NCI-H2171 treated with DMSO at 0.1 percent for 48 hours (cell line): ENCODE data around the gene ZNF526.

Experiments
- DNase-seq: peaks from one replicate; lab custom pipeline; 2025; lab: John Stamatoyannopoulos, UW

ZNF526 gene

GRCh38 chr19:42197375-42197817 is 22.7 kb upstream of the ZNF526 start:
- DNase-seq, result no peak

GRCh38 chr19:42198676-42199439 is 21.3 kb upstream of the ZNF526 start:
- no peak for DNase-seq

- DNase-seq, result peak; percentile 70
Observed at GRCh38 chr19:42199440-42200115, 20.5 kb upstream of the ZNF526 start.

- DNase-seq, result no peak
Observed at GRCh38 chr19:42200116-42200715, 19.9 kb upstream of the ZNF526 start.

- DNase-seq, result no peak
Observed at GRCh38 chr19:42201489-42202289, 18.4 kb upstream of the ZNF526 start.

- no peak for DNase-seq
Observed at GRCh38 chr19:42202290-42202880, 17.7 kb upstream of the ZNF526 start.

- DNase-seq, result no peak
Observed at GRCh38 chr19:42203700-42204099, 16.4 kb upstream of the ZNF526 start.

GRCh38 chr19:42204664-42205063 is 15.4 kb upstream of the ZNF526 start:
- no peak for DNase-seq

- no peak for DNase-seq
Observed at GRCh38 chr19:42206871-42207755, 13.0 kb upstream of the ZNF526 start.

GRCh38 chr19:42207767-42208271 is 12.3 kb upstream of the ZNF526 start:
- DNase-seq, result no peak

- no peak for DNase-seq
Observed at GRCh38 chr19:42208612-42209011, 11.5 kb upstream of the ZNF526 start.

- no peak for DNase-seq
Observed at GRCh38 chr19:42212886-42213285, 7.2 kb upstream of the ZNF526 start.

GRCh38 chr19:42214810-42215485 is 5.2 kb upstream of the ZNF526 start:
- DNase-seq, result no peak

- peak; percentile 26 for DNase-seq
Observed at GRCh38 chr19:42216653-42217519, 3.2 kb upstream of the ZNF526 start.

- peak; percentile 95 for DNase-seq
Observed at GRCh38 chr19:42217520-42218437, 2.3 kb upstream of the ZNF526 start, which contains the start of gene DEDD2. DEDD2 (minus strand) TSS chr19:42217677; CDS start chr19:42217007, 670 bp downstream.

GRCh38 chr19:42220751-42221097 is 612 bp downstream of the ZNF526 start:
- DNase-seq, result no peak

GRCh38 chr19:42224940-42225717 is 5.0 kb downstream of the ZNF526 start:
- DNase-seq, result no peak
